Right lobe of liver (tissue), 4 donors: ENCODE results near the gene IKZF2.

Experiments used
- CTCF ChIP-seq, 4 donors: fragments of 200-600 bp in 3 of 4; fragments of 450-650 bp in 1 of 4; IDR thresholded peaks; one replicate each; pipeline versions ENCODE4 v1.5.1 to v1.8.0; 2016 to 2022; ENCODE audit warnings: antibody characterized with exemption in 4 of 4, mild to moderate bottlenecking in 2 of 4
- POLR2A ChIP-seq: fragments of 450-650 bp; IDR thresholded peaks from one replicate; pipeline ENCODE4 v1.6.1; 2017; ENCODE audit warnings: antibody characterized with exemption, mild to moderate bottlenecking
- donor health status: DM: no; HTN: no; CAD: no.
- donor health status: DM: no; HTN: no; CAD: no.
- donor health status: DM: no; HTN: yes; CAD: no.

DNA sequence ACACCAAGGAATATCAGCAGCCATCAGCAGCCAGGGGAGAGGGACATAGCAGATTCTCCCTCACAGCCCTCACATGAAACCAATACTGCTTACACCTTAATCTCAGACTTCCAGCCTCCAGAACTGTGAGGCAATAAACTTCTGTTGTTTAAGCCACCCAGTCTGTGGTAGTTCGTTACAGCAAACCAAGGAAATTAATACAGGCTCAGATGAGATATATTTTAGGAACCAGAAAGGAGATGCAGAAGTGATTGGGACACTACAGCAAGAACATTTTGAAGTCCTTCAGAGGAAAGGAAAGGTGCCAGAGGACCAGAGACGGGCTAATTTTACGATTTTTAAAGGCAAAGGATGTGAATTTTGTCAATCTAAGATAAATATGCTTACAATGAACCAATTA, 60.6 kb downstream of the IKZF2 start:
- TF ChIP-seq CTCF (IDR thresholded peaks at IDR 0.05) = no peak
- no peak for TF ChIP-seq POLR2A
